OCI-LY3 (cell line): ENCODE measurements around the gene GAL3ST3.

ENCODE experiments used
- EZH2phosphoT487 ChIP-seq: fragments of 200-600 bp; shearing (Covaris generic); IDR thresholded peaks from 2 replicates; pipeline ENCODE4 v1.6.1; 2018; ENCODE audit warnings: antibody characterized with exemption, mixed run types, low read depth
- TF ChIP-seq, protein P1 (sequence below): fragments of 200-600, 300-600 bp; sonication (generic); IDR thresholded peaks from 2 replicates; pipeline ENCODE4 v1.5.1; 2014; ENCODE audit warnings: antibody characterized with exemption, low read length, low read depth

DNA sequence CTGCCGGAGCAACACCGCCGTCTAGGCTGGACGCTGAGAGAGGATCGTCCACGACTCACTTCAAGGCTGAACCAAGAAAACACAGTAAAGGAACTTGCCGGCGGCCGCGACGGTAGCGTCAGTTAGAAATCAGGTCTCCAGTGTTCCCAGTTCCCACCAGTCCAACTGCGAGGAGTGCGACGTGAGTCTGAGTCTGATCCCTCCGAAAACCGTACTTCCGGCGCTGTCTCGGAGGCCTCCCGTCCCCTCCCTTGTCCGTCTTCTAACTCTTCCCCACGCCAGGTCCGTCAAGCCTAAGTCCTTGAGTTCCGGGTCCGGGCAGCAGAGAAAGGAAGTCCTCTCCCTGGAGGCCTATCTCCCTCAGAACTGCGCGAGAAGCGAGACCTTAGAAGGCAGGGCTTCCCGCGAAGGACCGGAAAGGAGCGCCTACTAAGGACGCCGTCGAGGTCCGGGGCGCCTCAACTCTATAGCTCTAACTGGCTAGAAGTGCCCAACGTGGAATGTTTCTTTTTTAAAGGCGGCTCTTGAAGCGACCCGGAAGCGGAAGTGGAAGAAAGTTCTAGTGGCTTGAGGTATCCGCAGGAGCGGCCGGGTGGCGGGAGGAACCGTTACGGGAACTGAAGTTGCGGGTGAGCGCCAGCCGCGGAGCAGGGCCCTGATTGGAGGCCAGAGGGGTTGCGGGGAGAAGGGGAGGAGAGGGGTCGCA, 46.9 kb downstream of the GAL3ST3 start, which contains the start of the genes BANF1 and EIF1AD:
- TF ChIP-seq, protein P1, sequence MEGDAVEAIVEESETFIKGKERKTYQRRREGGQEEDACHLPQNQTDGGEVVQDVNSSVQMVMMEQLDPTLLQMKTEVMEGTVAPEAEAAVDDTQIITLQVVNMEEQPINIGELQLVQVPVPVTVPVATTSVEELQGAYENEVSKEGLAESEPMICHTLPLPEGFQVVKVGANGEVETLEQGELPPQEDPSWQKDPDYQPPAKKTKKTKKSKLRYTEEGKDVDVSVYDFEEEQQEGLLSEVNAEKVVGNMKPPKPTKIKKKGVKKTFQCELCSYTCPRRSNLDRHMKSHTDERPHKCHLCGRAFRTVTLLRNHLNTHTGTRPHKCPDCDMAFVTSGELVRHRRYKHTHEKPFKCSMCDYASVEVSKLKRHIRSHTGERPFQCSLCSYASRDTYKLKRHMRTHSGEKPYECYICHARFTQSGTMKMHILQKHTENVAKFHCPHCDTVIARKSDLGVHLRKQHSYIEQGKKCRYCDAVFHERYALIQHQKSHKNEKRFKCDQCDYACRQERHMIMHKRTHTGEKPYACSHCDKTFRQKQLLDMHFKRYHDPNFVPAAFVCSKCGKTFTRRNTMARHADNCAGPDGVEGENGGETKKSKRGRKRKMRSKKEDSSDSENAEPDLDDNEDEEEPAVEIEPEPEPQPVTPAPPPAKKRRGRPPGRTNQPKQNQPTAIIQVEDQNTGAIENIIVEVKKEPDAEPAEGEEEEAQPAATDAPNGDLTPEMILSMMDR, result no peak
- no peak for TF ChIP-seq EZH2phosphoT487
